ENCODE data around the gene ATP11A.
"Not testable (repeated sequence)": the region's sequence is repeated elsewhere in the genome, so short reads cannot be mapped to it uniquely, and the experiment has no call there.

ATP11A gene

GRCh38 chr13:112679932-112680677, 9.7 kb upstream of the ATP11A start:
- H4K8ac ChIP-seq (ENCODE audit: low read depth, low read length): no peak overlapping the region
- no peaks in the 10 kb centered on the region for H3K36me3 ChIP-seq (ENCODE audit: control insufficient read depth, insufficient read depth, low read length)
- no peak overlapping the region for H3K4ac ChIP-seq (ENCODE audit: low read depth, low read length)
- no peak overlapping the region for H2BK120ac ChIP-seq (ENCODE audit: low read depth, low read length)
- H3K79me1 ChIP-seq (ENCODE audit: low read length): no peaks in the 10 kb centered on the region
- H3K4me1 ChIP-seq (ENCODE audit: control insufficient read depth, low read depth, low read length): no peaks in the 10 kb centered on the region
- H4K5ac ChIP-seq (ENCODE audit: low read length): no peak overlapping the region
- H3K79me2 ChIP-seq (ENCODE audit: control insufficient read depth, insufficient read depth, low read length): no peaks in the 10 kb centered on the region
- no peak overlapping the region for H3K18ac ChIP-seq (ENCODE audit: low read length)
- H3K56ac ChIP-seq (ENCODE audit: low read length): no peak overlapping the region
- H3K4me2 ChIP-seq (ENCODE audit: low read length): no peak overlapping the region
- no peak for DNase-seq
- H3K27me3 ChIP-seq (ENCODE audit: insufficient read depth, low read length, poor library complexity): no peaks in the 10 kb centered on the region
- H3K27ac ChIP-seq (ENCODE audit: low read depth, low read length): no peak overlapping the region
- H3K4me3 ChIP-seq (ENCODE audit: low read length): no peak overlapping the region
- H2BK5ac ChIP-seq (ENCODE audit: low read length): no peak overlapping the region
- H2AK5ac ChIP-seq (ENCODE audit: low read length): no peak overlapping the region
- H2BK15ac ChIP-seq (replicated peaks; ENCODE audit: low read depth): no peak overlapping the region
- H3K23ac ChIP-seq (ENCODE audit: low read length): no peak overlapping the region
- no CpG with 5 or more reads among the region's 20 CpGs for WGBS (ENCODE audit: extremely low coverage, insufficient coverage, low lambda C conversion rate)
- H3K9ac ChIP-seq (ENCODE audit: low read length): no peak overlapping the region

DNA sequence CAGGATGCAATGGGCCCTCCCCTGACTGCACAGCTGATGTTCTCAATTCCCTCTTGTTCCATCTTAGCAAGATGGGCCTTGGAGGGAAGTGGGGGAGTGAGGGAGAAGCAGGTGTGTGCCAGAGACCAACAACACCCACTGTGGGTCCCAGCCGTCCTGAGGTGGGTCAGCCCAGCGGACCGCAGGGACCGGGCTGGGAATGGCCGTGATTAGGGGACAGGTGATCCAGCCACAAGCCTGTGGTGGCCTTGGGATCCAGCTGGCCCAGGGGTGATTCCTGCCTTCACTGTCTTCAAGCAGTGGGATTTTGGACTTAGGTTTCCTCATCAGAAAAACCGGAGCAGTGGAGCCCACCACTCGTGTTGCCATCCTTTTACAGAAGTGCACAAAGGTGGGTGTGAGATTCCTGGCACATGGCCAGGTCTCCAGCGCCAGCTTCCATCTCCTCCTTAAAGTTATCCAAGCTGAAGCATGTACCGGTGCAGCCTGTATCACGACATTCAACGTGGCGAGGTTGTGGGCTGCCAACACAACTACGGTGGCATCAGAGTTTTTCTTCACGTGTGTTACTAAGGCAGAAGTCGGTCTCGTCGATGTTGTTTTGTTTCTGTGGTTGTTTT, 9.0 kb upstream of the ATP11A start:
- no peak overlapping the region for H3K4me3 ChIP-seq (ENCODE audit: low read length)
- H2BK15ac ChIP-seq (replicated peaks; ENCODE audit: low read depth): no peak overlapping the region
- H4K8ac ChIP-seq (ENCODE audit: low read depth, low read length): no peak overlapping the region
- no peak for DNase-seq
- no peak overlapping the region for H2BK120ac ChIP-seq (ENCODE audit: low read depth, low read length)
- H3K36me3 ChIP-seq (ENCODE audit: control insufficient read depth, insufficient read depth, low read length): no peaks in the 10 kb centered on the region
- no CpG with 5 or more reads among the region's 17 CpGs for WGBS (ENCODE audit: extremely low coverage, insufficient coverage, low lambda C conversion rate)
- no peak overlapping the region for H3K4ac ChIP-seq (ENCODE audit: low read depth, low read length)
- no peak overlapping the region for H3K4me2 ChIP-seq (ENCODE audit: low read length)
- no peak overlapping the region for H2BK5ac ChIP-seq (ENCODE audit: low read length)
- H4K5ac ChIP-seq (ENCODE audit: low read length): no peak overlapping the region
- H3K23ac ChIP-seq (ENCODE audit: low read length): no peak overlapping the region
- H3K79me1 ChIP-seq (ENCODE audit: low read length): no peaks in the 10 kb centered on the region
- H3K9ac ChIP-seq (ENCODE audit: low read length): no peak overlapping the region
- no peak overlapping the region for H3K27ac ChIP-seq (ENCODE audit: low read depth, low read length)
- H3K27me3 ChIP-seq (ENCODE audit: insufficient read depth, low read length, poor library complexity): no peaks in the 10 kb centered on the region
- no peak overlapping the region for H2AK5ac ChIP-seq (ENCODE audit: low read length)
- no peak overlapping the region for H3K56ac ChIP-seq (ENCODE audit: low read length)
- H3K18ac ChIP-seq (ENCODE audit: low read length): no peak overlapping the region
- no peaks in the 10 kb centered on the region for H3K79me2 ChIP-seq (ENCODE audit: control insufficient read depth, insufficient read depth, low read length)
- no peaks in the 10 kb centered on the region for H3K4me1 ChIP-seq (ENCODE audit: control insufficient read depth, low read depth, low read length)

- H3K9ac ChIP-seq (ENCODE audit: low read length): no peak overlapping the region
- H2BK15ac ChIP-seq (replicated peaks; ENCODE audit: low read depth): no peak overlapping the region
- WGBS (ENCODE audit: extremely low coverage, insufficient coverage, low lambda C conversion rate): no CpG with 5 or more reads among the region's 10 CpGs
- no peak overlapping the region for H4K5ac ChIP-seq (ENCODE audit: low read length)
- no peak overlapping the region for H3K4me3 ChIP-seq (ENCODE audit: low read length)
- no peaks in the 10 kb centered on the region for H3K36me3 ChIP-seq (ENCODE audit: control insufficient read depth, insufficient read depth, low read length)
- no peak overlapping the region for H2AK5ac ChIP-seq (ENCODE audit: low read length)
- H3K27ac ChIP-seq (ENCODE audit: low read depth, low read length): no peak overlapping the region
- no peaks in the 10 kb centered on the region for H3K79me1 ChIP-seq (ENCODE audit: low read length)
- no peak overlapping the region for H2BK120ac ChIP-seq (ENCODE audit: low read depth, low read length)
- H2BK5ac ChIP-seq (ENCODE audit: low read length): no peak overlapping the region
- H3K79me2 ChIP-seq (ENCODE audit: control insufficient read depth, insufficient read depth, low read length): no peaks in the 10 kb centered on the region
- DNase-seq: no peak
- no peak overlapping the region for H4K8ac ChIP-seq (ENCODE audit: low read depth, low read length)
- no peak overlapping the region for H3K18ac ChIP-seq (ENCODE audit: low read length)
- H3K27me3 ChIP-seq (ENCODE audit: insufficient read depth, low read length, poor library complexity): no peaks in the 10 kb centered on the region
- H3K56ac ChIP-seq (ENCODE audit: low read length): no peak overlapping the region
- H3K4me2 ChIP-seq (ENCODE audit: low read length): no peak overlapping the region
- no peak overlapping the region for H3K4ac ChIP-seq (ENCODE audit: low read depth, low read length)
- no peak overlapping the region for H3K23ac ChIP-seq (ENCODE audit: low read length)
- H3K4me1 ChIP-seq (ENCODE audit: control insufficient read depth, low read depth, low read length): peaks cover 6% of the 10 kb centered on the region
Measured at GRCh38 chr13:112683581-112683980, 6.3 kb upstream of the ATP11A start.

DNA sequence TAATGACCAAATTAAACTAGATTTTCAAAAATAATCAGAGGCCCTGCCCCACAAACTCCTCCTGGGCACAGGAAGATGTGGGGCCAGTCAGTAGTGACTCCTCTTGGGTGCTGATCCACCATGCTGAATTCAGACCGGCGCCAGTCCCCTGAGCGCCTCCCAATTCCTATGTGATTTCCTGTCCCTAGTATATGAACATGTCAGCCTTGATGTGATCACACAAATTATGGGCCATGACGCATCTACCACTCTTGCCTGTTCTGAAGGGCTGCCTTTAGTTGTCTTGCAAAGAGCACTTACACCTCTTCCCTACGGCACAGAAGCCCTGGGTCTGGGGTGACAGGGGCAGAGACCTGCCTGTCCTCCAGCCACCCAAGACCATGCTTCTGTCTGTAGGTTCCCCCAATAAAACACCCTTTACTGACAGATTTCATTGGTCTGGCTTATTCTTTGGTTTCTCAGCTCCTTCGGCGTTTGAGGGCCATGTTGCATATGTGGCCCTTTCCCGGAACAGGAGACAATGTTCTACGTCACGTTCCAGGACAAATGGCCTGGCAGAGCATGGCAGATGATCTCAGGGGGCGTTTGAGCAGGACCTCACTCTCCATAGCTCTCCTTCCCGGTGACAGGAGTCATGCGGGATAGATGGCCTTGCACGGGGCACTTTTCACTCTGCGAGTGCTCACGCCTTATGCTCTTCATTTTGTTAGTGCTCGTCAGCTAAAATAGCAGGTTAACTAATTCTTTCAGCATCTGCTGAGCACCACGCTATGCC, 5.6 kb upstream of the ATP11A start:
- no peaks in the 10 kb centered on the region for H3K36me3 ChIP-seq (ENCODE audit: control insufficient read depth, insufficient read depth, low read length)
- H2AK5ac ChIP-seq (ENCODE audit: low read length): no peak overlapping the region
- H3K27ac ChIP-seq (ENCODE audit: low read depth, low read length): no peak overlapping the region
- H3K56ac ChIP-seq (ENCODE audit: low read length): no peak overlapping the region
- H3K4me1 ChIP-seq (ENCODE audit: control insufficient read depth, low read depth, low read length): peaks cover 12% of the 10 kb centered on the region
- H3K18ac ChIP-seq (ENCODE audit: low read length): no peak overlapping the region
- no peak overlapping the region for H4K8ac ChIP-seq (ENCODE audit: low read depth, low read length)
- no peaks in the 10 kb centered on the region for H3K27me3 ChIP-seq (ENCODE audit: insufficient read depth, low read length, poor library complexity)
- H4K5ac ChIP-seq (ENCODE audit: low read length): no peak overlapping the region
- no peak overlapping the region for H3K4ac ChIP-seq (ENCODE audit: low read depth, low read length)
- H3K9ac ChIP-seq (ENCODE audit: low read length): no peak overlapping the region
- no peak overlapping the region for H3K23ac ChIP-seq (ENCODE audit: low read length)
- no peak for DNase-seq
- no CpG with 5 or more reads among the region's 18 CpGs for WGBS (ENCODE audit: extremely low coverage, insufficient coverage, low lambda C conversion rate)
- H2BK120ac ChIP-seq (ENCODE audit: low read depth, low read length): no peak overlapping the region
- H2BK15ac ChIP-seq (replicated peaks; ENCODE audit: low read depth): no peak overlapping the region
- no peak overlapping the region for H3K4me2 ChIP-seq (ENCODE audit: low read length)
- no peaks in the 10 kb centered on the region for H3K79me2 ChIP-seq (ENCODE audit: control insufficient read depth, insufficient read depth, low read length)
- no peak overlapping the region for H3K4me3 ChIP-seq (ENCODE audit: low read length)
- H2BK5ac ChIP-seq (ENCODE audit: low read length): no peak overlapping the region
- H3K79me1 ChIP-seq (ENCODE audit: low read length): no peaks in the 10 kb centered on the region

- not testable (repeated sequence) for H3K23ac ChIP-seq (ENCODE audit: low read length); H2BK5ac ChIP-seq (ENCODE audit: low read length); H2BK120ac ChIP-seq (ENCODE audit: low read depth, low read length); H3K4ac ChIP-seq (ENCODE audit: low read depth, low read length); H4K5ac ChIP-seq (ENCODE audit: low read length); DNase-seq; H4K8ac ChIP-seq (ENCODE audit: low read depth, low read length); H3K27me3 ChIP-seq (ENCODE audit: insufficient read depth, low read length, poor library complexity); H3K36me3 ChIP-seq (ENCODE audit: control insufficient read depth, insufficient read depth, low read length); H3K9ac ChIP-seq (ENCODE audit: low read length); H3K27ac ChIP-seq (ENCODE audit: low read depth, low read length); H3K18ac ChIP-seq (ENCODE audit: low read length); H3K56ac ChIP-seq (ENCODE audit: low read length); H3K4me3 ChIP-seq (ENCODE audit: low read length); H3K4me2 ChIP-seq (ENCODE audit: low read length); H3K79me1 ChIP-seq (ENCODE audit: low read length); H2AK5ac ChIP-seq (ENCODE audit: low read length); H2BK15ac ChIP-seq (replicated peaks; ENCODE audit: low read depth); H3K79me2 ChIP-seq (ENCODE audit: control insufficient read depth, insufficient read depth, low read length)
- no CpG with 5 or more reads among the region's 9 CpGs for WGBS (ENCODE audit: extremely low coverage, insufficient coverage, low lambda C conversion rate)
- H3K4me1 ChIP-seq (ENCODE audit: control insufficient read depth, low read depth, low read length): peaks cover 12% of the 10 kb centered on the region
Measured at GRCh38 chr13:112685189-112685805, 4.5 kb upstream of the ATP11A start.
